Glutamatergic neuron (in vitro differentiated cells): ENCODE data around the gene PTPRT. TPM values are rescaled to one million over a fixed set of nuclear protein-coding genes. Genes with fewer than 3 reads are reported as not detected.
A peak's percentile ranks its signal among the peaks of the same experiment; 100 is the strongest.

ENCODE experiments used
- DNase-seq: peaks from one replicate; pipeline ENCODE4 v3.0.0; 2022
- H3K27ac Mint-ChIP-seq: one replicate; pipeline ENCODE4 v1.8.0; 2020; ENCODE audit warnings: mild to moderate bottlenecking, mixed read lengths, inconsistent platforms; ENCODE audit not compliant: unreplicated experiment
- H3K27me3 Mint-ChIP-seq: one replicate; pipeline ENCODE4 v1.8.0; 2020; ENCODE audit warnings: mild to moderate bottlenecking, moderate library complexity, mixed read lengths, inconsistent platforms; ENCODE audit not compliant: unreplicated experiment
- H3K36me3 Mint-ChIP-seq: one replicate; pipeline ENCODE4 v1.8.0; 2020; ENCODE audit warnings: mild to moderate bottlenecking, mixed read lengths, inconsistent platforms; ENCODE audit not compliant: unreplicated experiment
- H3K4me1 Mint-ChIP-seq: one replicate; pipeline ENCODE4 v1.8.0; 2020; ENCODE audit warnings: mild to moderate bottlenecking, low read depth, mixed read lengths, inconsistent platforms; ENCODE audit not compliant: unreplicated experiment
- H3K4me3 Mint-ChIP-seq: one replicate; pipeline ENCODE4 v1.8.0; 2020; ENCODE audit warnings: mild to moderate bottlenecking, mixed read lengths, inconsistent platforms; ENCODE audit not compliant: unreplicated experiment
- H3K9me3 Mint-ChIP-seq: one replicate; pipeline ENCODE4 v1.8.0; 2020; ENCODE audit warnings: mild to moderate bottlenecking, moderate library complexity, mixed read lengths, inconsistent platforms; ENCODE audit not compliant: unreplicated experiment
- total RNA-seq: library from RNA; stranded (reverse); fragmentation: NEBNext Ultra II Directional; extraction: Animal tissue kit (Norgen Biotek cat#: 25700); gene quantifications from one replicate; pipeline ENCODE4 v1.2.1, GENCODE V29; 2021; ENCODE audit not compliant: unreplicated experiment
- TF ChIP-seq, protein P1 (sequence below): fragments of 200-600 bp; sonication (generic); IDR thresholded peaks from one replicate; pipeline ENCODE4 v1.5.0; 2021; ENCODE audit not compliant: partially characterized antibody, unreplicated experiment

Gene PTPRT
- total RNA-seq, 1 donor from 2014 or later: 1.9 TPM

GRCh38 chr20:43193443-43193842 lies 3.7 kb upstream of the PTPRT start:
- TF ChIP-seq, protein P1, sequence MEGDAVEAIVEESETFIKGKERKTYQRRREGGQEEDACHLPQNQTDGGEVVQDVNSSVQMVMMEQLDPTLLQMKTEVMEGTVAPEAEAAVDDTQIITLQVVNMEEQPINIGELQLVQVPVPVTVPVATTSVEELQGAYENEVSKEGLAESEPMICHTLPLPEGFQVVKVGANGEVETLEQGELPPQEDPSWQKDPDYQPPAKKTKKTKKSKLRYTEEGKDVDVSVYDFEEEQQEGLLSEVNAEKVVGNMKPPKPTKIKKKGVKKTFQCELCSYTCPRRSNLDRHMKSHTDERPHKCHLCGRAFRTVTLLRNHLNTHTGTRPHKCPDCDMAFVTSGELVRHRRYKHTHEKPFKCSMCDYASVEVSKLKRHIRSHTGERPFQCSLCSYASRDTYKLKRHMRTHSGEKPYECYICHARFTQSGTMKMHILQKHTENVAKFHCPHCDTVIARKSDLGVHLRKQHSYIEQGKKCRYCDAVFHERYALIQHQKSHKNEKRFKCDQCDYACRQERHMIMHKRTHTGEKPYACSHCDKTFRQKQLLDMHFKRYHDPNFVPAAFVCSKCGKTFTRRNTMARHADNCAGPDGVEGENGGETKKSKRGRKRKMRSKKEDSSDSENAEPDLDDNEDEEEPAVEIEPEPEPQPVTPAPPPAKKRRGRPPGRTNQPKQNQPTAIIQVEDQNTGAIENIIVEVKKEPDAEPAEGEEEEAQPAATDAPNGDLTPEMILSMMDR: no peak
- H3K36me3 Mint-ChIP-seq: no peaks in the 10 kb centered on the region
- peaks cover 3% of the 10 kb centered on the region for H3K9me3 Mint-ChIP-seq
- no peak overlapping the region for H3K27ac Mint-ChIP-seq
- peaks cover under 1% of the 10 kb centered on the region for H3K4me1 Mint-ChIP-seq
- peaks cover 8% of the 10 kb centered on the region for H3K27me3 Mint-ChIP-seq
- H3K4me3 Mint-ChIP-seq: no peak overlapping the region
- no peak for DNase-seq

GRCh38 chr20:43191946-43192863 lies 2.5 kb upstream of the PTPRT start:
- H3K36me3 Mint-ChIP-seq: no peaks in the 10 kb centered on the region
- peaks cover 9% of the 10 kb centered on the region for H3K9me3 Mint-ChIP-seq
- TF ChIP-seq, protein P1: peak; percentile 59
- peak; percentile 76 for DNase-seq
- peaks cover 12% of the 10 kb centered on the region for H3K27me3 Mint-ChIP-seq
- H3K4me3 Mint-ChIP-seq: no peak overlapping the region
- H3K4me1 Mint-ChIP-seq: peaks cover 6% of the 10 kb centered on the region
- H3K27ac Mint-ChIP-seq: no peak overlapping the region

- no peaks in the 10 kb centered on the region for H3K36me3 Mint-ChIP-seq
- peaks cover 12% of the 10 kb centered on the region for H3K27me3 Mint-ChIP-seq
- H3K9me3 Mint-ChIP-seq: peaks cover 9% of the 10 kb centered on the region
- no peak overlapping the region for H3K4me3 Mint-ChIP-seq
- DNase-seq: peak; percentile 27
- peaks cover 8% of the 10 kb centered on the region for H3K4me1 Mint-ChIP-seq
- TF ChIP-seq, protein P1: no peak
- H3K27ac Mint-ChIP-seq: no peak overlapping the region
These were observed 1.4 kb upstream of the PTPRT start for GRCh38 chr20:43191143-43191542.

DNA sequence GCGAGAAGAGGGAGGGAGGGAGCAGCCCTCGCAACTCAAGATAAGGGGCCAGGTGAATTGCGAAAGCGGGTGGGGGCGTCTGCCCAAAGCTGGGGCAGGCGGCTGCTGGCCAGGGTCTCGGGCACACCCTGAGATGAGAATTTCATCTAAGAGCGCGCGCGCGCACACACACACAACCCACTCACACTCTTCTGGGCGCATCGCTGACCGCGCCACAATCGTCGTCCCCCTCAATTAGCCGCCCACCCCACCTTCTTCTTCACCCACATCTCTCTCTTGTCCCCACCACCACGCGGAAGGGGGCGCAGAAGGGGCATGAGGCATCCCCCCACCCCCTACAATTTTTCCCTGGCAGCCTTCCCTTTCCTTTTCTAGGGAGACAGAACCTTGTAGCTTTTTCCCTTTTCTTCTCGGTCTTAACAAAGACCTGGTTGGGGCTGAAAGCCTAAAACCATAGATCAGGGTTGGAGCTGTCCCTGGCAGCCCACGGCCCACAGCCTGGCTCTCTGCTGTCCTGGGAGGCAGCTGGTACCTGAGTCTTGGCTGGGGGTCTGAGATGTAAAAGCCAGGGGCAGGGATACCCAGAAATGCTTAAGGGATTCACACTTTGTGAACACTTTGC lies 737 bp upstream of the PTPRT start:
- peak; percentile 17 for DNase-seq
- peaks cover 12% of the 10 kb centered on the region for H3K27me3 Mint-ChIP-seq
- TF ChIP-seq, protein P1: no peak
- no peaks in the 10 kb centered on the region for H3K36me3 Mint-ChIP-seq
- peaks cover 9% of the 10 kb centered on the region for H3K9me3 Mint-ChIP-seq
- peaks cover 8% of the 10 kb centered on the region for H3K4me1 Mint-ChIP-seq
- H3K27ac Mint-ChIP-seq: no peak overlapping the region
- H3K4me3 Mint-ChIP-seq: peak overlapping the region; percentile 77
